GM10266 (cell line): ENCODE measurements around the gene GABARAP.

ENCODE experiments used
- DNase-seq: peaks from one replicate; pipeline ENCODE4 v3.0.0; 2012; ENCODE audit errors: extremely low spot score
- CTCF ChIP-seq: IDR thresholded peaks from 2 replicates; pipeline ENCODE4 v1.5.1; 2012; ENCODE audit warnings: mild to moderate bottlenecking, low read depth; ENCODE audit not compliant: control insufficient read depth, insufficient read depth; ENCODE audit errors: missing control alignments

The GABARAP gene

GRCh38 chr17:7241783-7242716, at the start of gene GABARAP:
TSS of gene GABARAP (minus strand) at chr17:7242449. CDS start at chr17:7242330, 119 bp downstream.
- peak; percentile 85 for DNase-seq
- TF ChIP-seq CTCF: no peak

GRCh38 chr17:7290685-7291084, 48.4 kb upstream of the GABARAP start:
- no peak for TF ChIP-seq CTCF
- DNase-seq: no peak

- no peak for DNase-seq
- no peak for TF ChIP-seq CTCF
These were observed 47.9 kb upstream of the GABARAP start for GRCh38 chr17:7290166-7290565.

- TF ChIP-seq CTCF: no peak
- peak; percentile 14 for DNase-seq
These were observed 47.2 kb upstream of the GABARAP start for GRCh38 chr17:7289256-7290032.

GRCh38 chr17:7285679-7286078, 43.4 kb upstream of the GABARAP start:
- no peak for TF ChIP-seq CTCF
- DNase-seq: no peak

GRCh38 chr17:7284911-7285310, 42.7 kb upstream of the GABARAP start:
- no peak for TF ChIP-seq CTCF
- DNase-seq: no peak
